Right lobe of liver (tissue), 4 donors: ENCODE data around the gene LMNTD1.

ENCODE experiments used
- POLR2A ChIP-seq: fragments of 450-650 bp; IDR thresholded peaks from one replicate; pipeline ENCODE4 v1.6.1; 2017; ENCODE audit warnings: antibody characterized with exemption, mild to moderate bottlenecking
- TF ChIP-seq, protein P1 (sequence below), 4 donors: fragments of 200-600 bp in 3 of 4; fragments of 450-650 bp in 1 of 4; IDR thresholded peaks; one replicate each; pipeline versions ENCODE4 v1.5.1 to v1.8.0; 2016 to 2022; ENCODE audit warnings: antibody characterized with exemption in 4 of 4, mild to moderate bottlenecking in 2 of 4
- donor health status: DM: no; HTN: no; CAD: no.
- donor health status: DM: no; HTN: no; CAD: no.
- donor health status: DM: no; HTN: yes; CAD: no.

DNA sequence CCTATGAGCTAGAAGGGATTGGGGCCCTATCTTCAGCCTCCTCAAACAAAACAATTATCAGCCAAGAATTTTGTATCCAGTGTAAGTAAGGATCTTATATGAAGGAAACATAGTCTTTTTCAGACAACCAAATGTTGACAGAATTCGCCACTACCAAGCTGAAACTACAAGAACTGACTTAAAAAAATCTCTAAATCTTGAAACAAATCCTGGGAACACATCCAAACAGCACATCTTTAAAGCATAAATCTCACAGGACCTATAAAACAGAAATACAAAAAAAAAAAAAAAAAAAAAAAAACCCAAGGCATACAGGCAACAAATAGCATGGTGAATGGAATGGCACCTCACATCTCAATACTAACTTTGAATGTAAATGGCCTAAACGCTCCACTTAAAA is 41.3 kb upstream of the LMNTD1 start:
- TF ChIP-seq, protein P1, sequence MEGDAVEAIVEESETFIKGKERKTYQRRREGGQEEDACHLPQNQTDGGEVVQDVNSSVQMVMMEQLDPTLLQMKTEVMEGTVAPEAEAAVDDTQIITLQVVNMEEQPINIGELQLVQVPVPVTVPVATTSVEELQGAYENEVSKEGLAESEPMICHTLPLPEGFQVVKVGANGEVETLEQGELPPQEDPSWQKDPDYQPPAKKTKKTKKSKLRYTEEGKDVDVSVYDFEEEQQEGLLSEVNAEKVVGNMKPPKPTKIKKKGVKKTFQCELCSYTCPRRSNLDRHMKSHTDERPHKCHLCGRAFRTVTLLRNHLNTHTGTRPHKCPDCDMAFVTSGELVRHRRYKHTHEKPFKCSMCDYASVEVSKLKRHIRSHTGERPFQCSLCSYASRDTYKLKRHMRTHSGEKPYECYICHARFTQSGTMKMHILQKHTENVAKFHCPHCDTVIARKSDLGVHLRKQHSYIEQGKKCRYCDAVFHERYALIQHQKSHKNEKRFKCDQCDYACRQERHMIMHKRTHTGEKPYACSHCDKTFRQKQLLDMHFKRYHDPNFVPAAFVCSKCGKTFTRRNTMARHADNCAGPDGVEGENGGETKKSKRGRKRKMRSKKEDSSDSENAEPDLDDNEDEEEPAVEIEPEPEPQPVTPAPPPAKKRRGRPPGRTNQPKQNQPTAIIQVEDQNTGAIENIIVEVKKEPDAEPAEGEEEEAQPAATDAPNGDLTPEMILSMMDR (IDR thresholded peaks at IDR 0.05) = no peak
- TF ChIP-seq POLR2A = no peak
